ENCODE measurements around the gene NDFIP1. TPM values are rescaled to one million over a fixed set of nuclear protein-coding genes. Genes with fewer than 3 reads are reported as not detected.

Gene NDFIP1
- total RNA-seq, 3 donors from 2014 or later = 115 to 135 (median 117) TPM

- Histone ChIP-seq H3K9me3 (no peaks in the 10 kb centered on the region), H3K27ac (no peak overlapping the region), H3K27me3 (no peaks in the 10 kb centered on the region), H3K4me3 (no peak overlapping the region), H3K4me1 (no peaks in the 10 kb centered on the region), H3K36me3 (no peaks in the 10 kb centered on the region)
- TF ChIP-seq POLR2A (IDR thresholded peaks at IDR 0.05) (no peak), CTCF (IDR thresholded peaks at IDR 0.05) (no peak), POLR2AphosphoS5 (IDR thresholded peaks at IDR 0.05) (no peak)
- DNase-seq (ENCODE audit: low spot score in 2 of 2) = no peak
- intact Hi-C loops (cut with DNase I; ENCODE audit: low total_unique reads) = no loop called here
Observed at GRCh38 chr5:142164315-142164714, 55.7 kb downstream of the NDFIP1 start.

DNA sequence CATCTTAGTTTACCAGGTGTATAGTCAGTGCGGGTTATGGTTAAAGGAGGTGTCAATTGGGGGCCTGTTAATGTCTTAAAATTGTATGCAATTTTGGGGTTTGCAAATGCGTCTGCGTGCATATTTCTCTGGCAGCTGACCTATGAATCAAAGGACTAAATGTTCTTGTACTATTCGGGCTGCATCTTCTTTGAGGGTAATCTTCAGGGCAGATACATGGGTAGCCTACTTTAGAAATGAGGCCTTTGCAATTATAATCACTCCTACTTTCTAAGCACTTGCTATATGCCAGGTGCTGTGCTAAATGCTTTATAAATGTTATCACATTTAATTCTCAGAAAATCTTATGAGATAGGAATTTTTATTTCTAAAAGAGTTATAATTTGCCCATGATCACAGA, 58.2 kb downstream of the NDFIP1 start:
- no peaks in the 10 kb centered on the region for H3K36me3 ChIP-seq
- H3K27ac ChIP-seq = no peak overlapping the region
- TF ChIP-seq POLR2AphosphoS5 (IDR thresholded peaks at IDR 0.05) (no peak), POLR2A (IDR thresholded peaks at IDR 0.05) (no peak), CTCF (IDR thresholded peaks at IDR 0.05) (no peak)
- no peaks in the 10 kb centered on the region for H3K9me3 ChIP-seq
- H3K4me1 ChIP-seq = no peaks in the 10 kb centered on the region
- no peak overlapping the region for H3K4me3 ChIP-seq
- H3K27me3 ChIP-seq = no peaks in the 10 kb centered on the region
- intact Hi-C loops (cut with DNase I; ENCODE audit: low total_unique reads) = no loop called here
- DNase-seq (ENCODE audit: low spot score in 2 of 2) = no peak

DNA sequence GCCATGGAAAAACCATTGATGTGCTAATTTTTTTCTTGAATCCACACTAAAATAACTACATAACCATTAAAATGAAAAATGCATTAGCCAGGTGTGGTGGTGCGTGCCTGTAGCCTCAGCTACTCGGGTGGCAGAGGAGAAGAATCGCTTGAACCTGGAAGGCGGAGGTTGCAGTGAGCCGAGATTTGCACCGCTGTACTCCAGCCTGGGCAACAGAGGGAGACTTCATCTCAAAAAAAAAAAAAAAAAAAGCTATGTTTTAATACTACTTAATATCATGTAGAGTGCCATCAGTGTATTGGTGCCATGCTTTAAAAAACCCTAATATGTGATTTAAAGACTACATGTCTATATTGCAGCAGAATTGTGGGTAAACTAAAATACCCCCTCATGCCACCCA, 58.9 kb downstream of the NDFIP1 start:
- Histone ChIP-seq H3K27me3 (no peaks in the 10 kb centered on the region), H3K27ac (no peak overlapping the region), H3K4me3 (no peak overlapping the region), H3K9me3 (no peaks in the 10 kb centered on the region), H3K36me3 (no peaks in the 10 kb centered on the region), H3K4me1 (no peaks in the 10 kb centered on the region)
- no peak for DNase-seq (ENCODE audit: low spot score in 2 of 2)
- intact Hi-C loops (cut with DNase I; ENCODE audit: low total_unique reads) = no loop called here
- TF ChIP-seq CTCF (IDR thresholded peaks at IDR 0.05) (no peak), POLR2AphosphoS5 (IDR thresholded peaks at IDR 0.05) (no peak), POLR2A (IDR thresholded peaks at IDR 0.05) (no peak)

DNA sequence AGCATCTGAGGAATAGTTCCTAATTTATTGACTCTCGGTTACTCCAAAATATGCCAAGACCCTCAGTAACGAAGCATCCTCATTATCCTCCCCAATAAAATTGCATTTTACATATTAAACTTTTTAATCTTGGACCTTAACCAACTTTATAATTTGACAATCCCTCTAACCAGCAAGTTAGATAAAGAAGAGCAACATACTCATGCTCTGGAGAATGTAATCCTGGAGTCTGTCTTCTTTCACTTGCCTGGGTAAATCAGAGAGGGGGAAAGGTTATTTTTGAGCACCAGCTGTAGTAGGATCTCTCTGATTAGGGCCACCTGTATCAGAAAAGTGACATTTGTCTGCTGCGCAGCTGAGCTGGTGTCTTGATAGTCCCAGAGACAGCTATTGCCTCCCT, 59.8 kb downstream of the NDFIP1 start:
- H3K27ac ChIP-seq = no peak overlapping the region
- no peaks in the 10 kb centered on the region for H3K36me3 ChIP-seq
- no peak overlapping the region for H3K4me3 ChIP-seq
- no peaks in the 10 kb centered on the region for H3K27me3 ChIP-seq
- no peaks in the 10 kb centered on the region for H3K4me1 ChIP-seq
- DNase-seq (ENCODE audit: low spot score in 2 of 2) = no peak
- TF ChIP-seq POLR2A (IDR thresholded peaks at IDR 0.05) = no peak
- TF ChIP-seq CTCF (IDR thresholded peaks at IDR 0.05) = no peak
- no peak for TF ChIP-seq POLR2AphosphoS5 (IDR thresholded peaks at IDR 0.05)
- H3K9me3 ChIP-seq = no peaks in the 10 kb centered on the region
- intact Hi-C loops (cut with DNase I; ENCODE audit: low total_unique reads) = no loop called here

GRCh38 chr5:142170254-142170953, 61.8 kb downstream of the NDFIP1 start:
- H3K27me3 ChIP-seq = no peaks in the 10 kb centered on the region
- H3K36me3 ChIP-seq = no peaks in the 10 kb centered on the region
- TF ChIP-seq POLR2A (IDR thresholded peaks at IDR 0.05) (no peak), CTCF (IDR thresholded peaks at IDR 0.05) (no peak), POLR2AphosphoS5 (IDR thresholded peaks at IDR 0.05) (no peak)
- intact Hi-C loops (cut with DNase I; ENCODE audit: low total_unique reads) = no loop called here
- no peaks in the 10 kb centered on the region for H3K9me3 ChIP-seq
- no peak overlapping the region for H3K4me3 ChIP-seq
- no peaks in the 10 kb centered on the region for H3K4me1 ChIP-seq
- H3K27ac ChIP-seq = no peak overlapping the region
- no peak for DNase-seq (ENCODE audit: low spot score in 2 of 2)

Data from breast epithelium (tissue), 4 donors.